CD8-positive, alpha-beta memory T cell (primary cell): ENCODE data around the gene SPPL3. TPM values are rescaled to one million over a fixed set of nuclear protein-coding genes. Genes with fewer than 3 reads are reported as not detected.

ENCODE experiments used
- CTCF ChIA-PET: fragments of 350-600 bp; sonication (Branson Sonifier 250); formaldehyde crosslinking; loops from one replicate; lab custom pipeline; 2021; ENCODE audit warnings: antibody characterized with exemption; lab: Charles Lee
- POLR2A ChIA-PET: fragments of 350-600 bp; sonication (Branson Sonifier 250); formaldehyde crosslinking; loops from one replicate; lab custom pipeline; 2021; ENCODE audit warnings: antibody characterized with exemption; lab: Charles Lee
- DNase-seq, 5 donors: peaks; one replicate each; pipeline versions ENCODE4 v3.0.0 to v3.0.0-alpha.2; 2020 to 2022; ENCODE audit warnings: mixed read lengths in 1 of 5
- H3K27ac ChIP-seq: one replicate; pipeline ENCODE4 v1.7.0; 2013; ENCODE audit warnings: low read depth, mild to moderate bottlenecking, low read length, moderate library complexity
- H3K27me3 ChIP-seq: 2 replicates; pipeline ENCODE4 v1.7.0; 2013; ENCODE audit warnings: low read length, mild to moderate bottlenecking; ENCODE audit not compliant: insufficient read depth, poor library complexity, severe bottlenecking
- H3K36me3 ChIP-seq: 2 replicates; pipeline ENCODE4 v1.7.0; 2013; ENCODE audit warnings: mild to moderate bottlenecking, low read length, moderate library complexity; ENCODE audit not compliant: insufficient read depth
- H3K4me1 ChIP-seq: 2 replicates; pipeline ENCODE4 v1.7.0; 2013; ENCODE audit warnings: mild to moderate bottlenecking, low read length, moderate library complexity; ENCODE audit not compliant: insufficient read depth
- H3K4me3 ChIP-seq: 2 replicates; pipeline ENCODE4 v1.7.0; 2013; ENCODE audit warnings: mild to moderate bottlenecking, low read length
- H3K9me3 ChIP-seq: 2 replicates; pipeline ENCODE4 v1.7.0; 2013; ENCODE audit warnings: mild to moderate bottlenecking, low read length
- H3K27ac Mint-ChIP-seq, 8 donors: one replicate each; pipeline ENCODE4 v1.8.0; 2020 to 2021; ENCODE audit warnings: mixed read lengths in 8 of 8, mild to moderate bottlenecking in 6 of 8, inconsistent platforms in 3 of 8, moderate library complexity in 3 of 8
- H3K27me3 Mint-ChIP-seq, 2 donors: one replicate each; pipeline ENCODE4 v1.8.0; 2020 to 2021; ENCODE audit warnings: mixed read lengths in 2 of 2, mild to moderate bottlenecking in 1 of 2, moderate library complexity in 1 of 2
- H3K36me3 Mint-ChIP-seq, 3 donors: one replicate each; pipeline ENCODE4 v1.8.0; 2020 to 2021; ENCODE audit warnings: mixed read lengths in 3 of 3, inconsistent platforms in 1 of 3, mild to moderate bottlenecking in 1 of 3
- H3K4me1 Mint-ChIP-seq, 3 donors: one replicate each; pipeline ENCODE4 v1.8.0; 2020 to 2021; ENCODE audit warnings: mixed read lengths in 3 of 3, inconsistent platforms in 1 of 3, mild to moderate bottlenecking in 1 of 3
- H3K4me3 Mint-ChIP-seq, 7 donors: one replicate each; pipeline ENCODE4 v1.8.0; 2020 to 2021; ENCODE audit warnings: mixed read lengths in 7 of 7, mild to moderate bottlenecking in 6 of 7, moderate library complexity in 4 of 7, inconsistent platforms in 2 of 7
- H3K9me3 Mint-ChIP-seq, 5 donors: one replicate each; pipeline ENCODE4 v1.8.0; 2020 to 2022; ENCODE audit warnings: mixed read lengths in 5 of 5, mild to moderate bottlenecking in 3 of 5, moderate library complexity in 2 of 5, inconsistent platforms in 1 of 5
- polyA plus RNA-seq: library from polyadenylated mRNA; unstranded; fragments of 300-500 nt; fragmentation: Illumina TruSeq; gene quantifications from one replicate; pipeline ENCODE4 v1.2.3, GENCODE V29; 2021
- total RNA-seq, 2 experiments: library from RNA; stranded (reverse); gene quantifications; one replicate each; pipeline ENCODE4 v1.2.3, GENCODE V29; 2021

The SPPL3 gene
- total and polyA plus RNA-seq, 3 experiments from 2014 or later = 33.1 to 35.6 (median 34.9) TPM

GRCh38 chr12:120869376-120869775, 34.8 kb downstream of the SPPL3 start:
- ChIA-PET POLR2A (no interaction called here), CTCF (interaction anchor here (1.2 to 1.3 kb wide), 3 partner anchors 10 to 190 kb away, joined by 3 to 4 read pairs (median 3); no protein-coding TSS in a partner anchor)
- H3K36me3 ChIP-seq = no peaks in the 10 kb centered on the region
- H3K36me3 Mint-ChIP-seq = peaks cover 0 to 14% (median 2%) of the 10 kb centered on the region in 3 donors
- DNase-seq = no peak
- no peak overlapping the region for H3K4me3 ChIP-seq
- H3K27me3 Mint-ChIP-seq = no peaks in the 10 kb centered on the region
- H3K27ac Mint-ChIP-seq = no peak overlapping the region
- H3K4me1 Mint-ChIP-seq = peaks cover 37 to 71% (median 58%) of the 10 kb centered on the region in 3 donors
- no peaks in the 10 kb centered on the region for H3K27me3 ChIP-seq
- H3K9me3 Mint-ChIP-seq = no peaks in the 10 kb centered on the region
- H3K4me3 Mint-ChIP-seq = no peak overlapping the region
- H3K9me3 ChIP-seq = no peaks in the 10 kb centered on the region
- peaks cover 6% of the 10 kb centered on the region for H3K4me1 ChIP-seq
- no peak overlapping the region for H3K27ac ChIP-seq

GRCh38 chr12:120866108-120866507, 38.0 kb downstream of the SPPL3 start:
- POLR2A ChIA-PET = no interaction called here
- H3K36me3 Mint-ChIP-seq = peaks cover 0 to 9% (median 2%) of the 10 kb centered on the region in 3 donors

GRCh38 chr12:120865098-120865497, 39.1 kb downstream of the SPPL3 start:
- Histone ChIP-seq H3K4me1 (no peaks in the 10 kb centered on the region), H3K36me3 (no peaks in the 10 kb centered on the region), H3K9me3 (no peaks in the 10 kb centered on the region), H3K27ac (no peak overlapping the region), H3K4me3 (no peak overlapping the region), H3K27me3 (no peaks in the 10 kb centered on the region)
- H3K27me3 Mint-ChIP-seq = no peaks in the 10 kb centered on the region
- ChIA-PET POLR2A (no interaction called here), CTCF (interaction anchor here (0.5 kb wide), 2 partner anchors 160 to 1182 kb away, joined by 3 read pairs; no protein-coding TSS in a partner anchor)
- peaks cover 36 to 65% (median 55%) of the 10 kb centered on the region in 3 donors for H3K4me1 Mint-ChIP-seq
- DNase-seq = no peak
- H3K36me3 Mint-ChIP-seq = peaks cover 0 to 9% (median 2%) of the 10 kb centered on the region in 3 donors
- H3K9me3 Mint-ChIP-seq = no peaks in the 10 kb centered on the region
- peak overlapping the region in 4 of 8 donors; percentile 28 to 75 (median 38) for H3K27ac Mint-ChIP-seq
- H3K4me3 Mint-ChIP-seq = no peak overlapping the region

More at GRCh38 chr12:120866108-120866507, 38.0 kb downstream of the SPPL3 start:
- Histone ChIP-seq H3K4me1 (no peaks in the 10 kb centered on the region), H3K27ac (no peak overlapping the region), H3K4me3 (no peak overlapping the region), H3K27me3 (no peaks in the 10 kb centered on the region), H3K9me3 (no peaks in the 10 kb centered on the region), H3K36me3 (no peaks in the 10 kb centered on the region)
- DNase-seq = no peak
- CTCF ChIA-PET = no interaction called here
- H3K4me1 Mint-ChIP-seq = peaks cover 37 to 66% (median 55%) of the 10 kb centered on the region in 3 donors
- no peaks in the 10 kb centered on the region for H3K9me3 Mint-ChIP-seq
- no peak overlapping the region for H3K4me3 Mint-ChIP-seq
- no peaks in the 10 kb centered on the region for H3K27me3 Mint-ChIP-seq
- H3K27ac Mint-ChIP-seq = peak overlapping the region in 1 of 8 donors; percentile 66

GRCh38 chr12:120862664-120863063, 41.5 kb downstream of the SPPL3 start:
- Mint-ChIP-seq H3K36me3 (peaks cover 5 to 10% (median 9%) of the 10 kb centered on the region in 3 donors), H3K27ac (peak overlapping the region in 1 of 8 donors; percentile 23), H3K4me1 (peaks cover 32 to 66% (median 58%) of the 10 kb centered on the region in 3 donors), H3K4me3 (no peak overlapping the region), H3K27me3 (peaks cover 0 to 1% of the 10 kb centered on the region in 2 donors), H3K9me3 (peaks cover 0 to 6% (median 0%) of the 10 kb centered on the region in 5 donors)
- Histone ChIP-seq H3K4me1 (peaks cover under 1% of the 10 kb centered on the region), H3K27ac (no peak overlapping the region), H3K36me3 (no peaks in the 10 kb centered on the region), H3K9me3 (no peaks in the 10 kb centered on the region), H3K4me3 (no peak overlapping the region), H3K27me3 (no peaks in the 10 kb centered on the region)
- POLR2A ChIA-PET = no interaction called here
- no peak for DNase-seq
- CTCF ChIA-PET = no interaction called here

- CTCF ChIA-PET = no interaction called here
- no peak overlapping the region for H3K4me3 Mint-ChIP-seq
- Histone ChIP-seq H3K36me3 (no peaks in the 10 kb centered on the region), H3K27me3 (no peaks in the 10 kb centered on the region), H3K4me1 (peaks cover 14% of the 10 kb centered on the region), H3K9me3 (no peaks in the 10 kb centered on the region), H3K27ac (no peak overlapping the region), H3K4me3 (no peak overlapping the region)
- H3K36me3 Mint-ChIP-seq = peaks cover 5 to 12% (median 12%) of the 10 kb centered on the region in 3 donors
- POLR2A ChIA-PET = no interaction called here
- H3K27me3 Mint-ChIP-seq = peaks cover 0 to 1% of the 10 kb centered on the region in 2 donors
- no peak for DNase-seq
- H3K9me3 Mint-ChIP-seq = peaks cover 0 to 7% (median 3%) of the 10 kb centered on the region in 5 donors
- H3K27ac Mint-ChIP-seq = peak overlapping the region in 2 of 8 donors; percentile 74 to 79
- peaks cover 45 to 73% (median 71%) of the 10 kb centered on the region in 3 donors for H3K4me1 Mint-ChIP-seq
Measured at GRCh38 chr12:120861074-120861795, 42.9 kb downstream of the SPPL3 start.

GRCh38 chr12:120858306-120859088, 45.7 kb downstream of the SPPL3 start:
- H3K4me1 Mint-ChIP-seq = peaks cover 45 to 72% (median 70%) of the 10 kb centered on the region in 3 donors
- DNase-seq = no peak
- ChIA-PET POLR2A (interaction anchor here (0.6 kb wide), 1 partner anchor 75 kb away, joined by 3 read pairs; no protein-coding TSS in a partner anchor), CTCF (interaction anchor here (1.0 kb wide), 1 partner anchor 11 kb away, joined by 3 read pairs; no protein-coding TSS in a partner anchor)
- Histone ChIP-seq H3K4me1 (peaks cover 37% of the 10 kb centered on the region), H3K4me3 (no peak overlapping the region), H3K36me3 (no peaks in the 10 kb centered on the region), H3K9me3 (no peaks in the 10 kb centered on the region), H3K27ac (no peak overlapping the region), H3K27me3 (no peaks in the 10 kb centered on the region)
- peaks cover 5 to 12% (median 12%) of the 10 kb centered on the region in 3 donors for H3K36me3 Mint-ChIP-seq
- H3K27me3 Mint-ChIP-seq = peaks cover 0 to 1% of the 10 kb centered on the region in 2 donors
- peaks cover 0 to 7% (median 3%) of the 10 kb centered on the region in 5 donors for H3K9me3 Mint-ChIP-seq
- H3K27ac Mint-ChIP-seq = peak overlapping the region in 4 of 8 donors; percentile 5 to 95 (median 53)
- H3K4me3 Mint-ChIP-seq = no peak overlapping the region

GRCh38 chr12:120856980-120857379, 47.2 kb downstream of the SPPL3 start:
- H3K27ac Mint-ChIP-seq = peak overlapping the region in 4 of 8 donors; percentile 6 to 50 (median 24)
- H3K27me3 Mint-ChIP-seq = peaks cover 0 to 1% of the 10 kb centered on the region in 2 donors
- Histone ChIP-seq H3K4me1 (peaks cover 41% of the 10 kb centered on the region), H3K4me3 (peak overlapping the region; percentile 28), H3K9me3 (no peaks in the 10 kb centered on the region), H3K27ac (no peak overlapping the region), H3K36me3 (no peaks in the 10 kb centered on the region), H3K27me3 (no peaks in the 10 kb centered on the region)
- CTCF ChIA-PET = interaction anchor here (0.8 to 1.6 kb wide), 7 partner anchors 20 to 239 kb away, joined by 3 to 5 read pairs (median 3); no protein-coding TSS in a partner anchor
- peaks cover 5 to 12% (median 12%) of the 10 kb centered on the region in 3 donors for H3K36me3 Mint-ChIP-seq
- H3K9me3 Mint-ChIP-seq = peaks cover 0 to 7% (median 3%) of the 10 kb centered on the region in 5 donors
- peak overlapping the region in 6 of 7 donors; percentile 0 to 85 (median 38) for H3K4me3 Mint-ChIP-seq
- POLR2A ChIA-PET = interaction anchor here (0.7 kb wide), 1 partner anchor 47 kb away, joined by 4 read pairs; the partner anchor contains the start of gene SPPL3
- peaks cover 43 to 71% (median 67%) of the 10 kb centered on the region in 3 donors for H3K4me1 Mint-ChIP-seq
- peak in 2 of 5 donors; percentile 3 to 13 for DNase-seq
